NCI-H748 (cell line): Measurements from ENCODE around the gene ZNF649.
A peak's percentile ranks its signal among the peaks of the same experiment; 100 is the strongest.
"Not testable (repeated sequence)": the region's sequence is repeated elsewhere in the genome, so short reads cannot be mapped to it uniquely, and the experiment has no call there.

Experiments
- DNase-seq: peaks from one replicate; lab custom pipeline; 2025; ENCODE audit not compliant: unreplicated experiment; lab: John Stamatoyannopoulos, UW

The ZNF649 gene

DNA sequence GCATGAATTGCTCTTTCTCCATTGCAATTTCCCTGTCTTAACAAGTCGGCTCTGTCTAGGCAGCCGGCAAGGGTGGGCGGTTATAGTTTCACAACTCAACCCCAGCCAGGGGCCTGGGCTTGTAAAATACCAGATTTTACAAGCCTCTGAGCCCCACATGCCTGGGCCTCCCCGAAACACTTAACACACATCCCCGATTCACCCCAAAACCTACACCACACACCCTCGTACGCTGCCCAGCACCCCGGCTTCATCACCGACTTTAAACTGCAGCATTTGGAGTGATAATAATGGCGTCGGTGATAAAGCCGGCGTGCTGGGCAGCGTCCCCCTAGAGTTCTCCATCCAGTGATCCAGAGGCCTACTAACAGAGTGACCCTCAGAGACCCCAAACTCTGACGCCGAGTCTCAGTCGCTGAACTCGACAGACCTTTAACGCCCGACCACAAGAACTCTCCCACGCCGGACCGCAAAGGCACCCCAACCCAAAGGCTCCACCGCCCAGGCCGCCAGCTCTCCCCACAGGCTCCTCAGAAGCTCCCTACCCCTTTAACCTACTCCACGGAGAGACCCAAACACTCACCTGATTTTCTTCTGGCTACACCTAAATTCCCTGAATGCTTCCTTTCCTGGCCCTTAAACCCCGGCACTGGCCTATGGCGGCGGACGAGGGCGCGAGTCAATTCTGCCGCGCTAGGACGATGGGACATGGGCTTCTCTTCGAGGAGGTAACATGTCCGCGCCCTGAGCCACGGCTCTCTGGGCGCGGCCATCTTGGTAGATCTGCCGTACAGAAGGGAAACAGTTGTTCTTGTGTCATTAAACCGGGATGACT, at the start of gene ZNF649:
TSS of gene ZNF649 (minus strand) at position 687 of the 835 bp plus-strand sequence. CDS start 4,910 bp downstream, outside the sequence.
- DNase-seq, result peak; percentile 94

DNA sequence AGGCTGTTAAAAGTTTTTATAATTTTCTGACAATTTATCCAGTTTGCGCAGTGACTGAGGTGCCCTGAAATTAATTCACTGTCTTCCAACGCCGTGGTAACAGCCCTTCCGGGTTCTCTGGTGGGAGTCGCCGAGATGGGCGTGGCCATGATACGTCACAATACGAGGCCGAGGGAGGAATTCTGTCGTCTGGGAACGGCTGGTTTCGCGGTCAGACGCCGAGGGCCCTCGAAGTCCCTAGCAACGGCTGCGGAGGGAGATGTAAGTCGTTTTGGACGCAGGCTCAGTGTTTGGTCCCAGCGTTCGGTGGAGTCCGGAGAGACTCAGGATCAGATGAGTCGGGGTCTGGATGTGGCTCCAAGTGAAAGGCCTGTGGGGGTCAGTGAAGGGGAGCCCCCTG, 44.2 kb upstream of the ZNF649 start:
- DNase-seq, result peak; percentile 80

DNA sequence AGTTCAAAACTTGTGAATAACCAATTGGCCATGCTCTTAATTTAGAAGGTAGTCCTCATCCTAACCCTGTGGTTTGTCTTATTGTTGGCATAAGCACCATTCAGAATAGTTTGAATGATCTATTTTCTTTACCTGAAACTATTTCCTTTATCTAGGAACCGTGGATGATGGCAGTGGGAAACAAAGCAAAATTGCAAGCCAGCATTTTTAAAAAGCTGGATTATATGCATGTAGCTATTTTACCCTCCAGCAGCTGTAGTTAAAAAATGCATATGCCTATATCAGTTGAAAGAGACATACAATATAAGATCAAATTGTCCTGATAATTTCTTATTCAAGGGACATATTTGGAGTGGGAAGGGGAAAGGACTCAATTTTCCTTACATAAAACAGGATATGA, 41.8 kb upstream of the ZNF649 start:
- no peak for DNase-seq

DNA sequence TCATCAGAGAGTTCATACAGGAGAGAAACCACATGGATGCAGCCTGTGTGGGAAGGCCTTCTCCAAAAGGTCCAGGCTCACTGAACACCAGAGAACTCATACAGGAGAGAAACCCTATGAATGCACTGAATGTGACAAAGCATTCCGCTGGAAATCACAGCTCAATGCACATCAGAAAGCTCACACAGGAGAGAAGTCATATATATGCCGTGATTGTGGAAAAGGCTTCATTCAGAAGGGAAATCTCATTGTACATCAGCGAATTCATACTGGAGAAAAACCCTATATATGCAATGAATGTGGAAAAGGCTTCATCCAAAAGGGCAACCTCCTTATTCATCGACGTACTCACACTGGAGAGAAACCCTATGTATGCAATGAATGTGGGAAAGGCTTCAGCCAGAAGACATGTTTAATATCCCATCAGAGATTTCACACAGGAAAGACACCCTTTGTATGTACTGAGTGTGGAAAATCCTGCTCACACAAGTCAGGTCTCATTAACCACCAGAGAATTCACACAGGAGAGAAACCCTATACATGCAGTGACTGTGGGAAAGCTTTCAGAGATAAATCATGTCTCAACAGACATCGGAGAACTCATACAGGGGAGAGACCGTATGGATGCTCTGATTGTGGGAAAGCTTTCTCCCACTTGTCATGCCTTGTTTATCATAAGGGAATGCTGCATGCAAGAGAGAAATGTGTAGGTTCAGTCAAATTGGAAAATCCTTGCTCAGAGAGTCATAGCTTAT, 40.2 kb upstream of the ZNF649 start:
- DNase-seq, result no peak

DNA sequence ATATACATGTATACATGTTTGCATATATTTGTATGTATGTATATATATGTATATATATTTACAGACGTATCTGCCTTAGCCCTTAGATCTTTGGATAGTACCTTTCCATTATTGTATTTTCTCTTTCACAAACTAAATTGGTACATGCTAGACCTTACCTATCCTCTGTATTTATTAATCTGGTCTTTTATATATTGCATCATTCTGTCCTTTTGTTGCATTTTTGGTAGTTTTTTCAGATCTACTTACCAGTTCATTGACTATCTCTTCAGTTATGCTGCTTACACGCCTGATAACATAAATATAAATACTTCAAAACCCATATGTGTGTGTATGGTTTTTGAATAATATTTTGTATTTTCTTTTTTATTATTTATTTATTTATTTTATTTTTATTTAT, 34.1 kb upstream of the ZNF649 start:
- DNase-seq, result no peak

DNA sequence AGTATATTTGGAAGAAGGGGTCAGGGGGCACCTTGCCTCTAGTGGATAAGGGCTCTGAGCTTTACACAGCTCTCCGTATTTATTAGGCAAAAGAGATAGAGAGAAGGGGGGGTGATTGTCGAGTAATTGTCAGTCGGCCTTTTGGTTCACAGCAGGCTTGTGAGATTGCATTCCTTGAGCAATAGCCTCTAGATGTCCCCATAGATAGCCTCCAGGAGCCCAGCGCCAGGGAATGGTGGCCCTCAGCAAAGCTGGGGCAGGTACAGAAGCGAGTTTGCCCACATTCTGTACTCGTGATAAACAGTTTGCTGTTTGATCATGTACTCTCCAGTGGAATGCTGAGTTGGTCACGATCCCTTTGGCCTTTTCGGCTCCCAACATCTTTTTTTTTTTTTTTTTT, 27.1 kb upstream of the ZNF649 start:
- no peak for DNase-seq

DNA sequence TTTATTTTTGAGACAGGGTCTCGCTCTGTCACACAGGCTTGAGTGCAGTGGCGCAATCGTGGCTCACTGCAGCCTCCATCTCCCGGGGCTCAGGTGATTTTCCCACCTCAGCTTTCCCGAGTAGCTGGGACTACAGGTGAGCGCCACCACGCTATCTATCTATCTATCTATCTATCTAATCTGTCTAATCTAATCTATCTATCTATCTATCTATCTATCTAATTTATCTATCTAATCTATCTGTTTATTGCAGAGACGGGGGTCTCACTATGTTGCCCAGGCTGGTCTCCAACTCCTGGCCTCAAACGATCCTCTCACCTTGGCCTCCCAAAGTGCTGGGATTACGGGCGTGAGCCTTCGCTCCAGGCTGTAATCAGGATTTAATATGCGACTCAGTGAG, 23.0 kb upstream of the ZNF649 start:
- DNase-seq, result no peak

DNA sequence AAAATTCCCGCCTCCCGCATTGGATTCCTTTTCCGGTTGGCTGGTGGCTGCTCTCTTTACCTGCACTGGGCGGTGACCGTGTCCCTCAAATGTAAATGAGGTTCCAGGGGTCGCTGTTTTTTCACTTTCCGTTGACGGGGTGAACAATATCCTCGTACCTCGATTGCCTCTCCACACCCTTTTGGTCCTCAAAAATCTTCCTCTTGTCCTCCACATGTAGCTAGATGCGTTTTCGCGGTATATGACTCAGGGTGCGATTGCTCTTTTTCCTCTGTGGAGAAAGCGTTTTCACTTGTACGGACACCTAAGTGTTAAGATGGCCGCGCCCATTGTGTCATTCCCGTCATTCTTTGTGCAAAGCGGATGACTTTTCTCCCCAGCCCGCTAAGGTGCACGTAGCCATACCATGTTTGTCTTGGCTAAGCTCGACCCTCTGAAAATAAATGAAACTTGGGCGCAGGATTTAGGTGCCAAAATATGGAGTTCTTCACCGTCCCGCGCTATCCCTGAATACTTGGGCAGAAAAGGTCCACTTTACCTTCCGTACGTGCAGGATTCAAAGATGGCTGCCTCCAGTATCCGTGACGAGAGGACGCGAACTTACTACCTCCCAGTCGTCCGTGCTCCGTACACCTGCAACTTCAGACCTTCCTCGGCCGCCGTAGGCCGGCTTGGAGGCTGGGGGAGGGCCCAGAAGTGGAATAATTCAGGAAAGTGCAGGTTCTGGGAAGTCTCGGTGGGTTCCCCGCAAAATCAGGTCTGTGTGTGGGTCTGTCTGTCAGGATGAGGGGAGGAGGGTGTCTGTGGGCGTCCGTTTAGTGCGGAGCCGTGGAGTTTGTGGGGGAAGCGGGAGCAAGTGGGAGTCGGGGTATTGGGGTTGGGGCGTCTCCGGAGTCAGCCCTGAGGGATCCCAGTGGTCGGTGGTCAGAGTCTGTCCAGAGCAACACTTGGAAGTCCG, 22.2 kb upstream of the ZNF649 start, which contains the start of gene ZNF613:
TSS of gene ZNF613 (plus strand) at position 689 of the 958 bp plus-strand sequence. CDS start 8,749 bp downstream, outside the sequence.
- peak; percentile 96 for DNase-seq

DNA sequence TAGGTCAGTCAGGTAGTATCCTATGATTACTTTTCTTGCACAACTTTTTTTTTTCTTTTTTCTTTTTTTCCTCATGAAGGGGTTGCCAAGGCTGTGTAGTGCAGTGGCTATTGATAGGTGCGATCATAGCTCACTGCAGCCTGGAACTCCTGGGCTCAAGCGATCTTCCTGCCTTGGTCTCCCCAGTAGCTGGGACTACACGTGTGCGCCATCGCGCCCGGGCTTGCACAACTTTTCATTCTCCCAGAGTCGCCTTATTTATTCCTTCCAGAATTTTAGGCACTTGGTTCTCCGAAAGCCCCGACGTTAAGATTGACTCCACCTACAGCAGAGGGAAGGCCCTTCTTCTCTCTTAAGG, 21.6 kb upstream of the ZNF649 start:
- no peak for DNase-seq

DNA sequence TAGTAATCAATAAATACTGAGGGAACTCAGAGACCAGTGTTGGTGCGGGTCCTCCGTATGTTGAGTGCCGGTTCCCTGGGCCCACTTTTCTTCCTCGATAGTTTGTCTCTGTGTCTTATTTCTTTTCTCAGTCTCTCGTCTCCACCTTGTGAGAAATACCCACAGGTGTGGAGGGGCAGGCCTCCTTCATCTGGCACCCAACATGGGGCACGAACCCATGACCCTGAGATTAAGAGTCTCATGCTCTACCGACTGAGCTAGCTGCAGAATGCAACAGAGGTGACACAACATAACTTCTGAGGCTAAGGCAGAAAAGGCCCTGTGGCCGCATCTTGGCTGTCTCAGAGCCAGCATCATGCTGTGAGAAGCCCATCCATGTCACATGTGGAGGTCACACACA, 17.1 kb upstream of the ZNF649 start:
- no peak for DNase-seq

DNA sequence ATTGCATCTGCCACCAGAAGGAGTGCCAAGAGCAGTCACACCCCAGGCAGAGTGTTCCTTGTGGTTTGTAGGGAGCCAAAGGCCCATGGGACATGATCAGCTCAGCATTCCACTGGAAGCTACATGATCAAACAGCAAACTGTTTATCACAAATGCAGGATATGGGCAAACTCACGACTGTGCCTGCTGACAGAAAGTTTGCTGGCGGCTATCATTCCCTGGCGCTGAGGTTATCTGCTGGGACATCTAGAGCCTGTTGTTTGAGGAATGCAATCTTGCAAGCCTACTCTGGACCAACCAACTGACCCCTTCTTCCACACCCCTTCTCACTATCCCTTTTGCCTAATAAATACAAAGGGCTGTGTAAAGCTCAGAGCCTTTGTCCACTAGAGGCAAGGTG, 14.8 kb upstream of the ZNF649 start:
- DNase-seq, result no peak

DNA sequence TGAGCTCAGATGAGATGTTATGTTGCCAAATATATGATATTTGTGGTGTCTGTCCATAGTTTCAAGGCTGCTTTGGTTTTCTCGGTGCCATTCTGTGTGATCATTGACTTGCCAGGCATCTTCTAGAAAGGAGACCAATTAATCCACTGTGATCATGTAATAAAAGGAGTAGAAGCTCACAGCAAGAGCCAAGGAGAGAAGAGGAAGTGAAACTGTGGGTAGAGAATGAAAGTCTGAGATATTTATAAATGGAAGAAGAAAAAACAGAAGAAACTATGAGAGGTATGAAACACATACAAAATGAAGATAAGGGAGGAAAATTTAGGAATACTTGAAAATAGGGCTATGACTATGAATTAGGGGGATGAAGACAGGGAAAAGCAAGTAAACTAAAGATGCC, 11.3 kb upstream of the ZNF649 start:
- DNase-seq, result no peak

DNA sequence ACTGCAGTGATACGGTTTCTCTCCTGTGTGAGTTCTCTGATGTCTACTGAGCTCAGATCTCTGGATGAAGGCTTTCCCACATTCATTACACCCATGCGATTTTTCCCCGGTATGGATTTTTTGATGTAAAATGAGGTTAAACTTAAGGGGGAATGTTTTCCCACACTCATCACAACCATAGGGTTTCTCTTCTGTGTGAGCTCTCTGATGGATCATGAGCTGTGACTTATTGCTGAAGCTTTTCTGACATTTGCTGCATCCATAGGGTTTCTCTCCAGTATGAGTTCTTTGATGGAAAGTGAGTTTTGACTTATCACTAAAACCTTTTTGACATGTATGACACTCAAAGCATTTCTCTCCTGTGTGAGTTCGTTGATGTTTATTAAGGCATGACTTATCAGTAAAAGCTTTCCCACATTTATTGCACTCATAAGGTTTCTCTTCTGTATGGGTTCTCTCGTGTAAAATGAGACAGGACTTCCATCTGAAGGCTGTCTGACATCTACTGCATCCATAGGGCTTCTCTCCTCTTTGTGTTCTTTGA, 10.6 kb upstream of the ZNF649 start:
- no peak for DNase-seq

DNA sequence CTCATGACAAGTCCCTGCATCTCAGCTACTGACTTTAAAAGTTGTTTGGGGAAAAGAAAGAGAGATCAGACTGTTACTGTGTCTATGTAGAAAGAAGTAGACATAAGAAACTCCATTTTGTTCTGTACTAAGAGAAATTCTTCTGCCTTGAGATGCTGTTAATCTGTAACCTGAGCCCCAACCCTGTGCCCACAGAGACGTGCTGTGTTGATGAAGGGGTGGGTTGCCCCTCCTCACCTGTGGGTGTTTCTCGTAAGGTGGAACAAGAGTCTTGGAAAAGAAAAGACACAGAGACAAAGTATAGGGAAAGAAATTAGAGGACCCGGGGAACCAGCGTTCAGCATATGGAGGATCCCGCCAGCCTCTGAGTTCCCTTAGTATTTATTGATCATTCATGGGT, 3.2 kb upstream of the ZNF649 start:
- DNase-seq, result not testable (repeated sequence)

DNA sequence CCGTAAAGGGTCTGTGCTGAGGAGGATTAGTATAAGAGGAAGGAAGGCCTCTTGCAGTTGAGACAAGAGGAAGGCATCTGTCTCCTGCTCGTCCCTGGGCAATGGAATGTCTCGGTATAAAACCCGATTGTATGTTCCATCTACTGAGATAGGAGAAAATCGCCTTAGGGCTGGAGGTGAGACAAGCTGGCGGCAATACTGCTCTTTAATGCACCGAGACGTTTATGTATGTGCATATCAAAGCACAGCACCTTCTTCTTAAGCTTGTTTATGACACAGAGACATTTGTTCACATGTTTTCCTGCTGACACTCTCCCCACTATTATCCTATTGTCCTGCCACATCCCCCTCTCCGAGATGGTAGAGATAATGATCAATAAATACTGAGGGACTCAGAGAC, 1.3 kb upstream of the ZNF649 start:
- DNase-seq, result not testable (repeated sequence)

DNA sequence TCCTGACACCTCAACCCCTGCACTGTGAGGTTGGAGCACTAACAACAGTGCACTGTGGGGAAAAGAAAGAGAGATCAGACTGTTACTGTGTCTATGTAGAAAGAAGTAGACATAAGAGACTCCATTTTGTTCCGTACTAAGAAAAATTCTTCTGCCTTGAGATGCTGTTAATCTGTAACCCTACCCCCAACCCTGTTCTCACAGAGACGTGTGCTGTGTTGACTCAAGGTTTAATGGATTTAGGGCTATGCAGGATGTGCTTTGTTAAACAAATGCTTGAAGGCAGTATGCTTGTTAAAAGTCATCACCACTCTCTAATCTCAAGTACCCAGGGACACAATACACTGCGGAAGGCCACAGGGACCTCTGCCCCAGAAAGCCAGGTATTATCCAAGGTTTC, 822 bp upstream of the ZNF649 start:
- not testable (repeated sequence) for DNase-seq

DNA sequence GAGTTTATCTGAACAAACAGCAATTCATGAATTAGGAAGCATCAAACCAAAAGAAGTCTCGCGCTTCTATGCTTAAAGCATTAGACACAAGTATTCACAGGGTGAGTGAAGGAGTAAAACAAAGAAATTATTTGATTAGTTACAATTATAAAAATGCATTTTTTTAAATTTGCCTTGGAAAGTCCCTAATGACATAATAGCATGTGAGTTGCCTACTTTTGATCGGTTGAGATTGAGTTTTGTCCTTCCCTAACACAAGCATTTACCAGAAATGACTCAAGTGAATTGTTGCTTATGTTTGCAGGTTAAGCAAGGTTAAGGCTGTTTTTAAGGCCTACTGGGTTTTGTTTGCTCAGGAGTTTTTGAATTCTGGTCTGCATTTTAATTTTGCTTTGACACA, 389 bp upstream of the ZNF649 start:
- no peak for DNase-seq

DNA sequence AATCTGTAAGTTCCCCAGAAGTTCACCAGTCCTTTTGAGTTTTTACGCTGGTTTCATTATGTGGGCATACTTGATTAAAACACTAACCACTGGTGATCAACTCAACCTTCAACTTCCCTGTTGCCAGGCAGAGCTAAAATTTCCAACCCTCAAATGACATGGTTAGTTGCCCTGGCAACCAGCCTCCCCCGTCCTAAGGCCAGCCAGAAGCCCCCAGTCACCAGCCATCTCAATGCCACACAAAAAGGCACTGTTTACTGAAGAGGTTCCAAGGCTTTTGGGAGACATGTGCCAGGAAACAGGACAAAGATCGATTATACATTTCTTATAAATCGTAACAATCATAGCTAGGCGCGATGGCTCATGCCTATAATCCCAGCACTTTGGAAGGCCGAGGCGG, 1.6 kb downstream of the ZNF649 start:
- DNase-seq, result no peak

DNA sequence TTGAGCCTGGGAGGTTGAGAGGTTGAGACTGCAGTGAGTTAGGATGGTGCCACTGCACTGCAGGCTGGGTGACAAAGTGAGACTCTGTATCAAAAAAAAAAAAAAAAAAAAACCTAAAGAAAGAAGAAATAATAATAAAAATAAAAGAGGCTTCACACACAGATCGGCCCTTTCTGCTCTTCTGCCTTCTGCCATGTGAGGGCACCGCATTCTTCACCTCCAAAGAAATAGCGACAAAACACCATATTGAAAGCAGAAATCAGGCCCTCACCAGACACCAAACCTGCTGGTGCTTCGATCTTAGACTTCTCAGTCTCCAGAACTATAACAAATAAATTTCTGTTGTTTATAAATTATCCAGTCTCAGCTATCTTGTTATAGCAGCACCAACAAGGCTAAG, 3.0 kb downstream of the ZNF649 start:
- no peak for DNase-seq

DNA sequence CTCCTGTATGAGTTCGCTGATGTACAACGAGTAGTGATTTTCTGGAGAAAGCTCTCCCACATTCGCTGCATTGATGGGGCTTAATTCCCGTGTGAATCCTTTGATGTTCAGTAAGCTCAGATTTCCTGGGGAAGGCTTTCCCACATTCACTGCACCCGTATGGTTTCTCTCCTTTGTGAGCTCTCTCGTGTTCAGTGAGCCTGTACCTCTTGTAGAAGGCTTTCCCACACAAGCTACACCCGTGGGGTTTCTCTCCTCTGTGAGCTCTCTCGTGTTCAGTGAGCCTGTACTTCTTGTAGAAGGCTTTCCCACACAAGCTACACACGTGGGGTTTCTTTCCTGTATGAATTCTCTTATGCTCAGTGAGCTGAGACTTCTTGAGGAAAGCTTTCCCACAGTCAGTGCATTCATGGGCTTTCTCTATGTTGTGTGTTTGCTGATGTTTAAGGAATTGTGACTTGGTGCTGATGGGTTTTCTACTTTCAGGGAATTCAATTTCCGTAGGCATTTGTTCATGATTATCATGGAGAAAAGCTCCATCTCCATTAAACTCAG, 13.5 kb downstream of the ZNF649 start:
- DNase-seq, result peak; percentile 11

DNA sequence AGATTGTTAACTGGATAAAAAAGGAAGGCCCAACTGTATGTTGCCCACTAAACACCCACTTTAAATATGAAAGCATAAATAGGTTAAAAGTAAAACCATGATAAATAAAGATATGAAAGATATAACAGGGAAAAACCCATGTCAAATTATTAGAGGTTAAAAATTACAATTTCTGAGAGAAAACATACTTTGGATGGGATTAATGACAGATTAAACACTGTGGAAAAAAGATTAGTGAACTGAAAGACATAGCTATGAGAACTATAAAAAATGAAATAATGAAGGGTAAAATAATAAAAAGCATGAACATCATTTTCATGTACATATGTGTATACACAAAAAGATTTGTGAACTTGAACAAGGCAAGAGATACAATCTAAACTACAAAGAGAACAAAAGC, 14.9 kb downstream of the ZNF649 start:
- no peak for DNase-seq
